H1 (cell line): ENCODE measurements around the gene DBF4. TPM values are rescaled to one million over a fixed set of nuclear protein-coding genes. Genes with fewer than 3 reads are reported as not detected.

Source experiments
- CHD7 ChIP-seq: fragments of 300-600 bp; sonication (generic); IDR thresholded peaks from 2 replicates; pipeline ENCODE4 v1.7.1; 2012; ENCODE audit warnings: low read length, moderate library complexity, mild to moderate bottlenecking, inconsistent platforms; ENCODE audit not compliant: insufficient replicate concordance
- RAD21 ChIP-seq, 2 experiments: IDR thresholded peaks in 1 of 2; conservative IDR thresholded peaks in 1 of 2; 2 replicates each; pipeline ENCODE4 v1.6.1; 2011; ENCODE audit warnings: low read depth in 2 of 2, low read length in 2 of 2, improper control_type of control experiment in 1 of 2, inconsistent platforms in 1 of 2, mild to moderate bottlenecking in 1 of 2, moderate library complexity in 1 of 2
- SIX5 ChIP-seq: IDR thresholded peaks from 2 replicates; pipeline ENCODE4 v1.6.1; 2011; ENCODE audit warnings: mild to moderate bottlenecking, low read depth, low read length
- TAF7 ChIP-seq: optimal IDR thresholded peaks from 2 replicates; pipeline ENCODE3; 2011; ENCODE audit warnings: low read depth, mild to moderate bottlenecking, inconsistent platforms, low read length, moderate library complexity, borderline replicate concordance
- TCF12 ChIP-seq: IDR thresholded peaks from 2 replicates; pipeline ENCODE4 v1.6.1; 2011; ENCODE audit warnings: low read depth, mild to moderate bottlenecking, low read length
- TEAD4 ChIP-seq: IDR thresholded peaks from 2 replicates; pipeline ENCODE4 v1.6.1; 2012; ENCODE audit warnings: low read depth, low read length, inconsistent platforms, mixed read lengths
- polyA plus RNA-seq, 7 experiments: library from polyadenylated mRNA; depleted of rRNA in 3 of 7; stranded (reverse) in 5 of 7; unstranded in 2 of 7; fragments of >200 nt in 5 of 7; fragments of 200-250 nt in 2 of 7; gene quantifications; 1 replicate in 5 of 7; 2 replicates in 1 of 7; 4 replicates in 1 of 7; pipeline versions ENCODE4 v1.2.1 to v1.2.3, GENCODE V29; 2011 to 2013; ENCODE audit warnings: missing spikeins in 2 of 7, mixed read lengths in 2 of 7
- total RNA-seq: library from RNA; stranded (reverse); fragmentation: NEBNext Ultra II Directional; extraction: Animal tissue kit (Norgen Biotek cat#: 25700); gene quantifications from 2 replicates; pipeline ENCODE4 v1.2.1, GENCODE V29; 2021
- TF ChIP-seq, protein P1 (sequence below), 3 experiments: IDR thresholded peaks; 1 replicate in 2 of 3; 2 replicates in 1 of 3; pipeline versions ENCODE4 v1.5.1 to v1.6.1; 2011; ENCODE audit warnings: low read length in 3 of 3, mild to moderate bottlenecking in 3 of 3, inconsistent platforms in 2 of 3, low read depth in 1 of 3, moderate library complexity in 1 of 3; ENCODE audit not compliant: insufficient read depth in 1 of 3; ENCODE audit errors: control extremely low read depth in 1 of 3

DBF4 gene
- total and polyA plus RNA-seq, 2 of the 8 experiments (the other 6 are each of a cell fraction or from before 2014, with no cell fraction given), result 8.7 to 82.4 TPM

DNA sequence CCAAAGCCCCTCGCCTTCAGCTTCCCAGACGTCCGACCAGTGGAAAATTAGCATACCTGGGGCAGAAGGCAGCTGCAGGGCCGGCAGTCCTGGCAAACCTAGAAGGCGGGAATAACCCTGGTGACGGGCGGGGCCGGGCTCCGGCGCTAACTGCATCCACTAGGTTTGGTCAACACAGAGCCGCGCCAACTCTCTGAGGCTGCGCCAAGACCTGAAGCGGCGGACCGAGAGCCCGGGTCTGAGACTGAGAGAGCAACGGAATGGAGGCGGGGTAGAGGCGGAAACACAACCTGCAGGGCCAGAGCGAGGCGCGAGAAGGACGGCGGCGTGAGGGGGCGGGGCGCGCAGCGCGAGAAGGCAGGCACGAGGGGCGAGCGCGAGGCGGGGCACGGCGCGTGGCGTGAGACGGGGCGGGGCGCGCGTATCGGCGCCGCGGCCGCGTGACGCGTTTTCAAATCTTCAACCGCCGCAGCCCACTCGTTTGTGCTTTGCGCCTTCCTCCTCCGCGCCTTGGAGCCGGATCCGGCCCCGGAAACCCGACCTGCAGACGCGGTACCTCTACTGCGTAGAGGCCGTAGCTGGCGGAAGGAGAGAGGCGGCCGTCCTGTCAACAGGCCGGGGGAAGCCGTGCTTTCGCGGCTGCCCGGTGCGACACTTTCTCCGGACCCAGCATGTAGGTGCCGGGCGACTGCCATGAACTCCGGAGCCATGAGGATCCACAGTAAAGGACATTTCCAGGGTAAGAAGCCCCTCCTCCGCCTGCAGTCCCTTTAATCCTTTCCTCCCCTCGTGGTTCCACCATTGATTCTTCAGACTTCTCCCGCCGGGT lies at the start of gene DBF4, which contains the start of gene SLC25A40 (continued):
- TF ChIP-seq TEAD4, result no peak
- no peak for TF ChIP-seq CHD7
- no peak for TF ChIP-seq RAD21 (IDR thresholded peaks at IDR 0.05 in 1 of 2, conservative IDR thresholded peaks at IDR 0.05 in 1 of 2; ENCODE audit: low read depth in 2 of 2, low read length in 2 of 2)
- TF ChIP-seq TAF7, result no peak
- TF ChIP-seq TCF12, result no peak; the same call in 1 of the 2 replicates
- TF ChIP-seq, protein P1, sequence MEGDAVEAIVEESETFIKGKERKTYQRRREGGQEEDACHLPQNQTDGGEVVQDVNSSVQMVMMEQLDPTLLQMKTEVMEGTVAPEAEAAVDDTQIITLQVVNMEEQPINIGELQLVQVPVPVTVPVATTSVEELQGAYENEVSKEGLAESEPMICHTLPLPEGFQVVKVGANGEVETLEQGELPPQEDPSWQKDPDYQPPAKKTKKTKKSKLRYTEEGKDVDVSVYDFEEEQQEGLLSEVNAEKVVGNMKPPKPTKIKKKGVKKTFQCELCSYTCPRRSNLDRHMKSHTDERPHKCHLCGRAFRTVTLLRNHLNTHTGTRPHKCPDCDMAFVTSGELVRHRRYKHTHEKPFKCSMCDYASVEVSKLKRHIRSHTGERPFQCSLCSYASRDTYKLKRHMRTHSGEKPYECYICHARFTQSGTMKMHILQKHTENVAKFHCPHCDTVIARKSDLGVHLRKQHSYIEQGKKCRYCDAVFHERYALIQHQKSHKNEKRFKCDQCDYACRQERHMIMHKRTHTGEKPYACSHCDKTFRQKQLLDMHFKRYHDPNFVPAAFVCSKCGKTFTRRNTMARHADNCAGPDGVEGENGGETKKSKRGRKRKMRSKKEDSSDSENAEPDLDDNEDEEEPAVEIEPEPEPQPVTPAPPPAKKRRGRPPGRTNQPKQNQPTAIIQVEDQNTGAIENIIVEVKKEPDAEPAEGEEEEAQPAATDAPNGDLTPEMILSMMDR (IDR thresholded peaks at IDR 0.05; ENCODE audit: control extremely low read depth in 1 of 3, insufficient read depth in 1 of 3, low read depth in 1 of 3, low read length in 3 of 3), result no peak
- TF ChIP-seq SIX5, result no peak
